ENCODE measurements around the gene ZNF311. TPM values are rescaled to one million over a fixed set of nuclear protein-coding genes. Genes with fewer than 3 reads are reported as not detected.

Gene ZNF311
- total and polyA plus RNA-seq, 2 of the 13 experiments (the other 11 are each of a cell fraction or from before 2014, with no cell fraction given), result not detected

- no peak for TF ChIP-seq PHB2 (IDR thresholded peaks at IDR 0.05; ENCODE audit: partially characterized antibody)
- TF ChIP-seq CREB3 (CRISPR knock-in tag; IDR thresholded peaks at IDR 0.05), result no peak
- TF ChIP-seq GMEB1 (CRISPR knock-in tag; IDR thresholded peaks at IDR 0.05; ENCODE audit: borderline replicate concordance), result no peak
- no peak for TF ChIP-seq NFKB2 (CRISPR knock-in tag; IDR thresholded peaks at IDR 0.05; ENCODE audit: borderline replicate concordance)
- no peak for TF ChIP-seq MYPOP (CRISPR knock-in tag; IDR thresholded peaks at IDR 0.05)
- TF ChIP-seq YY1 (IDR thresholded peaks at IDR 0.05; ENCODE audit: insufficient read depth, insufficient replicate concordance, low read depth, low read length), result no peak
- no peak; the same call in 1 of the 2 replicates for TF ChIP-seq ZNF580 (CRISPR knock-in tag; IDR thresholded peaks at IDR 0.05; ENCODE audit: borderline replicate concordance, low read depth)
- no peak for TF ChIP-seq SP1 (IDR thresholded peaks at IDR 0.05)
- TF ChIP-seq SP1 (CRISPR knock-in tag; IDR thresholded peaks at IDR 0.05), result no peak
- no peak for TF ChIP-seq ZNF614 (CRISPR knock-in tag; IDR thresholded peaks at IDR 0.05; ENCODE audit: borderline replicate concordance)
- TF ChIP-seq CBX5 (CRISPR knock-in tag; IDR thresholded peaks at IDR 0.05; ENCODE audit: borderline replicate concordance), result peak; percentile 52; the same call in 1 of the 2 replicates
- TF ChIP-seq PRDM15 (CRISPR knock-in tag; IDR thresholded peaks at IDR 0.05), result no peak
- TF ChIP-seq ZNF784 (CRISPR knock-in tag; IDR thresholded peaks at IDR 0.05; ENCODE audit: borderline replicate concordance), result no peak
- TF ChIP-seq ZNF34 (CRISPR knock-in tag; IDR thresholded peaks at IDR 0.05; ENCODE audit: borderline replicate concordance), result no peak
- TF ChIP-seq BCLAF1 (IDR thresholded peaks at IDR 0.05), result no peak
- TF ChIP-seq ZNF781 (CRISPR knock-in tag; IDR thresholded peaks at IDR 0.05; ENCODE audit: borderline replicate concordance, not compliant biosample characterization), result no peak
- TF ChIP-seq FIP1L1 (IDR thresholded peaks at IDR 0.05; ENCODE audit: borderline replicate concordance, insufficient read depth, low read depth, low read length), result no peak
- TF ChIP-seq ZNF33B (CRISPR knock-in tag; IDR thresholded peaks at IDR 0.05), result no peak
These were observed 57.3 kb downstream of the ZNF311 start (continued) for GRCh38 chr6:28947831-28948270.
